ENCODE measurements around the gene SMIM3. TPM values are rescaled to one million over a fixed set of nuclear protein-coding genes. Genes with fewer than 3 reads are reported as not detected.

The SMIM3 gene
- total and polyA plus RNA-seq, 2 of the 13 experiments (the other 11 are each of a cell fraction or from before 2014, with no cell fraction given), result 11.6 to 96.7 TPM

- Histone ChIP-seq H3K9ac (ENCODE audit: insufficient read depth, low read depth, low read length) (no peak overlapping the region), H3K79me2 (ENCODE audit: insufficient read depth, low read length) (no peaks in the 10 kb centered on the region), H3K27me3 (ENCODE audit: control insufficient read depth in 1 of 2, insufficient read depth in 2 of 2, low read length in 2 of 2) (no peaks in the 10 kb centered on the region), H2AFZ (ENCODE audit: low read length) (no peak overlapping the region), H3K4me3 (replicated peaks in 1 of 3; ENCODE audit: insufficient read depth in 1 of 3, low read depth in 2 of 3, low read length in 3 of 3) (no peak overlapping the region), H3K36me3 (replicated peaks in 1 of 2; ENCODE audit: control insufficient read depth in 1 of 2, insufficient read depth in 2 of 2, low read length in 2 of 2) (no peaks in the 10 kb centered on the region), H3K9me3 (ENCODE audit: low read length) (peaks cover 6% of the 10 kb centered on the region; the same call in 1 of the 2 replicates), H3K27ac (ENCODE audit: extremely low read length, insufficient read depth, low read length) (no peak overlapping the region), H3K4me2 (ENCODE audit: low read depth, low read length) (no peak overlapping the region), H4K20me1 (ENCODE audit: insufficient read depth, low read length) (no peaks in the 10 kb centered on the region), H3K4me1 (ENCODE audit: insufficient read depth, low read length) (peaks cover 43% of the 10 kb centered on the region)
- ATAC-seq (no peak), FAIRE-seq (no peak), DNase-seq (ENCODE audit: low spot score) (no peak)
- TF ChIP-seq POLR2AphosphoS2 (IDR thresholded peaks at IDR 0.05; ENCODE audit: low read depth, low read length) (no peak), ATF6 (CRISPR knock-in tag; conservative IDR thresholded peaks at IDR 0.05) (no peak), ZEB1 (IDR thresholded peaks at IDR 0.05; ENCODE audit: insufficient replicate concordance, low read depth) (no peak)
- intact Hi-C loops (cut with micrococcal nuclease; ENCODE audit: unreplicated experiment), result no loop called here
- ChIA-PET CTCF (ENCODE audit: low intra/inter-chr PET ratio, low total read pairs) (no interaction called here), POLR2A (interaction anchor here (0.9 kb wide), 1 partner anchor 13 kb away, joined by 4 read pairs; the partner anchor contains the start of gene SMIM3)
- in situ Hi-C loops (cut with HindIII; ENCODE audit: extremely low pct_ligation_motif_present, low pct_unique_long_range_greater_than_20kb), result no loop called here
- WGBS (ENCODE audit: low lambda C conversion rate), result 71% methylated on average over 1 of the region's 1 CpG
- BruUV-seq (replicated peaks), result no TSS peak
Measured at GRCh38 chr5:150765799-150766169, 12.8 kb upstream of the SMIM3 start.

GRCh38 chr5:150766251-150766650 is 12.3 kb upstream of the SMIM3 start:
- Histone ChIP-seq H3K9me3 (ENCODE audit: low read length) (peaks cover 6% of the 10 kb centered on the region; the same call in 1 of the 2 replicates), H3K4me1 (ENCODE audit: insufficient read depth, low read length) (peaks cover 39% of the 10 kb centered on the region), H3K4me3 (replicated peaks in 1 of 3; ENCODE audit: insufficient read depth in 1 of 3, low read depth in 2 of 3, low read length in 3 of 3) (no peak overlapping the region), H2AFZ (ENCODE audit: low read length) (no peak overlapping the region), H4K20me1 (ENCODE audit: insufficient read depth, low read length) (no peaks in the 10 kb centered on the region), H3K79me2 (ENCODE audit: insufficient read depth, low read length) (no peaks in the 10 kb centered on the region), H3K9ac (ENCODE audit: insufficient read depth, low read depth, low read length) (no peak overlapping the region), H3K36me3 (replicated peaks in 1 of 2; ENCODE audit: control insufficient read depth in 1 of 2, insufficient read depth in 2 of 2, low read length in 2 of 2) (no peaks in the 10 kb centered on the region), H3K27me3 (ENCODE audit: control insufficient read depth in 1 of 2, insufficient read depth in 2 of 2, low read length in 2 of 2) (no peaks in the 10 kb centered on the region), H3K27ac (ENCODE audit: extremely low read length, insufficient read depth, low read length) (no peak overlapping the region), H3K4me2 (ENCODE audit: low read depth, low read length) (no peak overlapping the region)
- ATAC-seq (no peak), FAIRE-seq (no peak), DNase-seq (ENCODE audit: low spot score) (no peak)
- ChIA-PET POLR2A (interaction anchor here (0.9 kb wide), 1 partner anchor 13 kb away, joined by 4 read pairs; the partner anchor contains the start of gene SMIM3), CTCF (ENCODE audit: low intra/inter-chr PET ratio, low total read pairs) (no interaction called here)
- BruUV-seq (replicated peaks), result no TSS peak
- in situ Hi-C loops (cut with HindIII; ENCODE audit: extremely low pct_ligation_motif_present, low pct_unique_long_range_greater_than_20kb), result no loop called here
- intact Hi-C loops (cut with micrococcal nuclease; ENCODE audit: unreplicated experiment), result no loop called here
- 26% methylated on average over 2 of the region's 2 CpGs for WGBS (ENCODE audit: low lambda C conversion rate)
- no peak for TF ChIP-seq PCBP2 (optimal IDR thresholded peaks at IDR 0.05; ENCODE audit: low read depth, low read length, poor library complexity, severe bottlenecking)
- no peak for TF ChIP-seq HMG20A (CRISPR knock-in tag; IDR thresholded peaks at IDR 0.05; ENCODE audit: borderline replicate concordance)
- TF ChIP-seq ZNF784 (CRISPR knock-in tag; IDR thresholded peaks at IDR 0.05; ENCODE audit: borderline replicate concordance), result no peak
- no peak for TF ChIP-seq ZFYVE20 (CRISPR knock-in tag; IDR thresholded peaks at IDR 0.05; ENCODE audit: borderline replicate concordance, low read depth)
- no peak for TF ChIP-seq SUZ12 (IDR thresholded peaks at IDR 0.05; ENCODE audit: low read depth, low read length)
- TF ChIP-seq BRCA1 (CRISPR knock-in tag; IDR thresholded peaks at IDR 0.05), result no peak
- no peak for TF ChIP-seq SRF (IDR thresholded peaks at IDR 0.05; ENCODE audit: low read depth, low read length)

Measured in HepG2 (cell line).